Inferior parietal cortex (tissue), 1 donor: ENCODE measurements around the gene FAP.

ENCODE experiments used
- DNase-seq: peaks from one replicate; pipeline ENCODE4 v3.0.0-alpha.2; 2016; ENCODE audit errors: extremely low spot score

The FAP gene

DNA sequence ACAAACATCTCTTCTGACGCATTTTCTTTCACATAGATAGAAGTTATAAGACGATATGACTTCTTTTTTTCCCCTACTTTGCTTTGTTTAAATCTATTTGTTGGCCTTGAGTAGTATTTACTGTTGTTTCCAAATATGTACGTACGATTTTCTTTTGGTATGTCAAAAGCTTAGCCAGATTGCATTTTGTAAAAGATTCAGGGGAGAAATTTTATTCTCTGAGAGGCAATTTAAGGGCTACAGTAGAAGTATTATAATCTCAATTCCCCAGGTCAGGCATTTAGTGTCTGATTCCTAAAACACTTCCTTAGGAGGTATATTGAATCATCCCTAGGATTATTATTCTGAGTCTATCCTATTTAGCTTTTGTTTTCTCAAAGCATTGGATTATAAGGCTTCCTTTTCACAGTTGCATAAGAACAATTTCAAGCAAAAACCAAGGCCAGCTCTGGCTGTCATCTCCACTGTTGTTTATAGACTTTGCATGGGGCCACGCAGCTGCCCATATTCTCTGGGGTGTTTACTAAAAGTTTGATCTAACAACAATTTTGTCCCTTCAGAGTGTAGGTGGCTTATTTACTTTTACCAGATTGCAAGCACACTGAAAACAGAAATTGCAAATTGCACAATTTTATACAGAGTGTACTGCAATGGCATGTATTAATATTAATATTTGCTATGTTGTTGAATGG lies 57.6 kb downstream of the FAP start:
- no peak for DNase-seq

DNA sequence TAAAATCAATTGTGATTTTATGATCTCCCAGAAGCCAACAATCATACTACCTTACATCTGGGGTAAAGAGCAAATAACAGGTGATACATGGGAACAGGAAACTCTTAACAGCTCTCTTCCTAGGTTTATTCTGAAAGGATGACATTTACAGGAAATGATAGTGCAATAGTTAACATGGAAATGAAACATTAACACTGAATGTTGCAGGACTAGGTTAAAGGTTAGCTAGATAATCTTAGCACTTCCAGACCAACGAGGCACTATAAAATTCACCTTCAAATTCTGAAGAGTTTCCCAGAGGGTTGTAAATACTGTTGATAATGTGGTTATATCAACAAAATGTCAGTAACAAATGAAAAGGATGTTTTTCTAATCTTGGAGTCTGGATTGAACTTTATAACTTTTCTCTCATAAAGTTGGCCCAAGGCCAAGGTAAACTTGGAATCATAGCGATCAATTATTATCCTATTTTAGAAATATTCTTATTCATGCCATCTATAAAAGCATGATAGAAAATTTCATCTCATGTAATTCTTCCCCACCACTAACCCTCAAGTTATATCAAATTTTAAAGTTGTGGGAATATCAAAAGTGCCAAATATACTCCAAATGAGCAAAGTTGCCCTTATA lies 58.3 kb downstream of the FAP start:
- no peak for DNase-seq

DNA sequence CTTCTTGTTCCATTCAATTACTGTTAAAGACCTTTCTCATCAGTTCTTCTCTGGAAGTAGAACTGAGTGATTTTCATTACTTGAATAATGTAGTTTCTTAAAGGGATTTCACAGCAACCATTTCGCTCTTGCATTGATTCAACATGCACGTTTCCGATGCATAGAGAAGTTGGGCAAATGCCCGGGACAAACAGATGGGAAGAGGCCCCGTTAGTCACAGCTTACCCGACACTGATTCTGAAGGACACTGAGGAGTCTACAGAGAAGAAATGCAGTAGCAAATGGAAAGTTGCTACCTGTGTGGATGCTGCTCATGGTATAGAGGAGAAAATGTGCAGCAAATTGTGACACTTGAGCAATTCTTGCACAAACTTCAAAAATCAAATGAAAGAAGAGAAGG lies 58.9 kb downstream of the FAP start:
- DNase-seq, result peak; percentile 59

DNA sequence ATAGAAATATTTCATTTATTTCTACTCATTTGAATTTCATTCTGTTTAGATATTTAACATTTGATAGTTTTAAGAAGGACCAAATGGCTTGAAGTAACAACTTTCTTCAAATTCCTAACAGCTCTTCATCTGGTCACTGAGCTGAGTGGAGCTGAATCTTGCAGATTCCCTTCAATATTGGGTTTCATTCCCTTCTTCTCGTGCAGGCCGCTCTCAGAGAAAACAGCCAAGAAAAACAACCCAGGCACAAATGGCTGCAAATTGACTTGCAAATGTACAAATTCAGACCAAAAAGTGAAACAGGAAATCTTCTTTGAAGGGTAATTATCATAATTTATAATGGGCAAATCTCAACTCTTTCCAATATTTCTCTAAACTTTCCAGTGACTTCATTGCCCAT lies 60.9 kb downstream of the FAP start:
- DNase-seq, result no peak

DNA sequence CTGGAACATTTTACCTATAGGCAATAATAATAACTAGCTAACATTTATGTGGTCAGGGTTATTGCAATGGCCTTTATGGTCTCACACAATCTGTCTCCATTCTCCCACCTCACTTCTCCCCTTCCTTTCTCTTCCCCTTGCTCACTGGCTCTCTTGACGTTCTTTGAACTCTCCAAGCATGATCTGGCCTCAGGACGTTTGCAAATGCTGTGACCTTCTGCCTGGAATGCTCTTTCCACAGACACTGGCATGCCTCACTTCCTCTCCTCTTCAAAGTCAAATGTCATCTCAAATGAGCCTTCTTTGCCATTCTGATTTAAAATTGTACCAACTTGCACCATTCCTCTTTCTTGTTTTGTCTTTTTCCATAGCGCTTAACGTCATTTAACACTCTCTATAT lies 65.9 kb downstream of the FAP start:
- no peak for DNase-seq

DNA sequence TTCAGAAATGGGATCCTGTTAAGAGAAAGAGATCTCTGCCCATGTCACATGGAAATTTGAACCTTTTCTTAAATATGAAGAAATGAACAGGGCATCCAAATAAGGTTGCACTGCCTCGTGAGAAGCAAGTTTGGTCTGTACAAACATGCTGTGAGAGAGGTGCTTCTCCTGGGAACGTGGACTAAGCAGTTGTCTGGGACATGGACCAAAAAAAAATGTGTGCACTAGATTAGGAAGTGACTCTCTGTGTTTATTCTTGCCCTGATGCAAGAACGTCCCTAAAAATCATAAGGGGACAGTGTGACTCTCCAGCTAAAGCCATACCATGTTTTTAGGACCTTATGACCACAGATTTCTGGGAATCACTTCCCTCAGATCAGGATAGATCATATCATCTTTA lies 67.5 kb downstream of the FAP start:
- no peak for DNase-seq

DNA sequence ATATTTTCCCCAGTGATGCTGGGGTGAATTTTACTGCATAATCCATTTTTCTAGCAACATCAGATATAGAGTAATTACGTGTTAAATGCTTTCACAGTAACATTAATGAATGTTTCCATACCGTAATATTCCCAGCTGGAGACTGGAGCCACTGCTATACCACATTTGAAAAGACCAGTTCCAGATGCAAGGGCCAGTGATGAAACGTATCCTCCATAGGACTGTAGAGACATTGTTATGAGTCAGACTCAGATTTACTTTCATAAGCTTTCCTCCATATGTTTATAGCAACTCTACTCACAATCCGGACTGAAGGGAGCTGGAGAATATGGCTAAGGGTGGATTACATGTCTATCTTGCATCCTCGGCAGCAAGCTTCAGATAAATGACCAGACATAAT lies 68.5 kb downstream of the FAP start:
- no peak for DNase-seq

DNA sequence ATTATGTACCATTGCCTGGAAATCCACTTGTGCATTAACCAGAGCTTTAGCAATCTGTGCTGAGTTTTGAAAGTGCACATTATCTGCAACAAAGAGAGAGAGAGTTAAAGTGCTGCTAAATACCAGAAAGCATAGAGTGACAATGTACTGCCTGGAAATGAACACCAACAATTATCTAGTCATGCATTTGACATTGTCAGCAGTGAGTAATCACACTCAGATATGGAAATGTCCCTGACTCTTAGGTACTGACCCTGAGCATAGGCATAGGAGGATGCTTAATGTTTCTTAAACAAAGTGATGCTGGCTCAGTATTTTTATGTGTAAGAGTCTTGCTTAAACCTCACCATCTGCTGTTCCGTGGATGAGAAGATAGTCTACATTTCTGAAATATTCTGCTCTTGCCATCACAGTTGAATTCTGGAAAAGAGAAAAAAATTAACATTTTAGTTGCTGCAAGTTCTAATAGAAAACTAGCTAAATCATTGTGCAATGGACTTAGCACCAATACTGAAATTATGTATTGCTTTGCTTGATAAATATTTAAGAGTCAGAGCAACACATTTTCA lies 70.4 kb downstream of the FAP start:
- no peak for DNase-seq

DNA sequence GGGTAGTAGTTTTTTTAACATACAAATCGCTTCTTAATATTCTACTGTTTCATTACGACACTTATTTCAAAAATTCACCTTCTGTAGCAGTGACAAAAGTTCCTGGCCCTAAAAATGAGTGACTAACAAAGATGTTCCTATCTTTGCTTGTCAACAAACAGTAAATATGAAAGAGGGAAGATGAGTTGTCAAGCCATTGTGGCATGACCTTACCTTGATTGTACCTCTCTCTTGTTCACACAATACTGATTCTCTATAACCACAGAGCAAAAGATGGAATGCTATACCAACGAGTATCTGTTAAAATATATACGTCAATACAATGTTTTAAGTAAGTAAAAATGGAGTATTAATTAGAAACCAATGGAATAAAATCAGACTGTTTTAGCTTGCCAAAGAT lies 76.5 kb downstream of the FAP start:
- no peak for DNase-seq

DNA sequence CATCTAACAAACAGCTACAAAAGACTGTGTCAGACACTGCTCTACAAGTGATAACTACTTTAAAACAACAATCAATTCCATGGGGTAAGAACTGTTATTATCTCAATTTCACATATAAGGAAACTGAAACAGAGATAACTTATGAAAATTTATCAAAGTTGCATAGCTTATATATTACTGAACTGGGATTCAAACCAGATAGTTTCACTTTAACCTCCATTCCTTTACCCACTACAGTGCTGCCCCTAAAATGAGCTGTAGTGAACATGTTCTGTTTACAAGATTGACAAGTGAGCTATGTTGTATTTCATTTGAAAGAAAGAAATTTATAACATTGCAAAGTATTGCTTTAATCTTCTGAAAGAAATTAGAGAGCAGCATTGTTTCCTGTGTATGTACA lies 77.1 kb downstream of the FAP start:
- DNase-seq, result no peak

DNA sequence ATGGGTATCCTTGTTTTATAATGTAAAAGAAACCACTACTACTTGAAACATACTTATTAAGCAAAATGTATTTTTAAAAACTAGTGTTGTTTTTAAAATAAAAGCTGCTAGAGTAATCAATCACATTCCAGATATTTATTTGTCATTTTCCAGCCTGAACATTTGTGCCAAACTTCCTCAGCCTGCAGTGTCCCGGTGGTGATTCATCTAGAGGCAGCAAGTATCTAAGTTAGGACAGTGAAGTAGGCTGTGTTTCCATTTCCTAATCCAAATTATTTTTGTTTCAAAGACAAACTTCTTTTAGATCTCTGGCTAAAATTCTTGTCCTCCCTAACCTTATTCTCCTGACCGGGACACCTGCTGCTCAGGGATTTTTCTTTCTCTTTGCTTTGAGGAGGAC lies 78.4 kb downstream of the FAP start:
- no peak for DNase-seq

DNA sequence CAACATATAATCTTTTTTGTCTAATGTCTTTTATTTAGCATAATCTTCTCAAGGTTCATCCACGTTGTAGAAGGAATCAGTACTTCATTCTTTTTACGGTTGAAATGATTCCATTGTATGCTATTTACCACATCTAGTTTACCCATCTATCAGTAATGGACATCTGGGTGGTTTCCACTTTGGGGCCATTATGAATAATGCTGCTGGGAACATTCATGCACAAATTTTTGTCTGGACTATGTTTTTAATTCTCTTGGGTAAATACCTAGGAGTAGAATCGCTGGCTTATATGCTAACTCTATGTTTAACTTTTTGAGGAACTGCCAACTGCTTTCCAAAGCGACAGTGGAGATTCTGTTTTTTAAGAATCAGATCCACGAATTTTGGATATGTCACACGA lies 83.8 kb downstream of the FAP start:
- DNase-seq, result peak; percentile 40

DNA sequence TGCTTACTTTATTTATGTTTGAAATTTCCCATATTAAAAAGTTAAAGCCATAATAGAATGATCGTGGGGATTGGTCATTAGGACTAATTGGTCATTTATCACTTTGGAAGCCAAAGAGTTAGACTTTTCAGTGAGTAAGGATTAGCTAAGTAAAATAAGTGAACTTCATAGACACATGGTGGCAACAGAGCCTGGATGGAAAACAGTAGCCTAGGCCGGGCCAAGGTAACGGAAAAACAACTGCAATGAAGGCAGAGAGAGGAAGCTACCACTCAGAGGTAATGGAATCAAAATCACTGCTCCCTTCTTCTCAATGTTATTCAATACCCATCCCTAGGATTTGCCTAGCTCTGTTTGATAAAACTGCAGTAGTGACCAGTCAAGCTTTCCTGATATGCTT lies 87.1 kb downstream of the FAP start:
- DNase-seq, result no peak

DNA sequence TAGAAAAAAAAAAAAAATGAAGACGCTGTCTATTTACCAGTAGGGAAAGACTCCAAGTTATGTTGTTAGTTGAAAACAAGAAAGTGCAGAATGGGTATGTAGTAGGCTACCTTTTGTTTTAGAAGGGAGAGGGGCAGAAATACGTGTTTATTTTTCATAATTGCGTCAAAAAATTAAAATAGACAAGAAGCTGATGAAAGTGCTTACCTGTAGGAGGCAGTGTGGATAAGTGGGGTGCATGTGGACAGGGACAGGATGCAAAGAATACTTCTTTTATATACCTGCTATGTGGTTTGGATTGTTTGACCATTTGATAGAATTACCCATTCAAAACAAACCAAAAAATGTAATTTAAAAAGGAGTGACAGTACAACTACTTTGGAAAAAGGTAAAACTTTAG lies 88.2 kb downstream of the FAP start:
- no peak for DNase-seq

DNA sequence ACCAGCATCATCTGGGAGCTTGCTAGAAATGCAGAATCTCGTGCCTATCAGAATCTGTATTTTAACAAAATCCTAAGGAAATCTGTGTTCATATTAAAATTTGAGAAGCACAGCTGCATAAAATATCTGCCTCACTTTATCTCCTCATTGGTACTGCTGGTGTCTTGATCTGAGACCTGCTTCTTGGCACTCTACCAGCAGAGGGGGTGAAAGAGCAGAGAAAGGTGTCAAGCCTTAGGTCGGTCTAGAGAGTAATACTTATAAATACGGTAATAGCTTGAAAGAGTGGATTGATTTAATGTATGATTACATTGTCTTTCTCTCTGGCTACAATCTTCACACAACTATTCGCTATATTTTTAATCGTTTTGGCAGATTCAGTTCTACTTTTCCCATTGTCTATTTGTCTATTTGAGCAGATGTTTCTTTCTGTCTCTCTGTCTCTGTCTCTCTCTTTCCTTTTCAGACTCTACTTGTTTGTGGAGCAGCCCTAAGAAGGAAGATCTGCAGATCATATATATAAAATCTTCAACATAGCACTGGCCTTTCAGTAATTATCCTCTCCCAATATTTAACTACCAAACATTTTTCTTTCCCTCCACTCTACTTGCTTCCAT lies 89.5 kb downstream of the FAP start:
- DNase-seq, result no peak

DNA sequence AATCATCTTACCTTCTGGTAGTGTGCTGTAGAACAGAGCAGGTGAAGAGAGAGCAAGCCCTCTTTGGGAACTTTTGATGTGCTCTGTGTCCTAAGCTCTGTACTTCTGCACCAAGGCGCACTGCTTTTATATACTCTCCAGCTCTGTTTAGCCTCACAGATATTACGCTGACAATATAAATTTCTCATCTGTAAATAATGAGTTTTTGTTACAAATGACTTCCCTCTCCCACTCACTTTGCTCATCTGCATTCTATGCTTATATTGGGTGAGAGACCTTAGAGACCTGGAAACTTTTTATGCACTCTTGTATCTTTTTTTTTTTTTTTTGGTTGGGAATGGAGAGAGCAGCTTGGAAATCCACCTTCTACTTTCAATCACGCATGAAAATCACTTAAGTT lies 91.1 kb downstream of the FAP start, which contains the start of gene GCG:
GCG (minus strand) TSS at position 101 of the 400 bp plus-strand sequence. CDS start 3,069 bp downstream, outside the sequence.
- no peak for DNase-seq

DNA sequence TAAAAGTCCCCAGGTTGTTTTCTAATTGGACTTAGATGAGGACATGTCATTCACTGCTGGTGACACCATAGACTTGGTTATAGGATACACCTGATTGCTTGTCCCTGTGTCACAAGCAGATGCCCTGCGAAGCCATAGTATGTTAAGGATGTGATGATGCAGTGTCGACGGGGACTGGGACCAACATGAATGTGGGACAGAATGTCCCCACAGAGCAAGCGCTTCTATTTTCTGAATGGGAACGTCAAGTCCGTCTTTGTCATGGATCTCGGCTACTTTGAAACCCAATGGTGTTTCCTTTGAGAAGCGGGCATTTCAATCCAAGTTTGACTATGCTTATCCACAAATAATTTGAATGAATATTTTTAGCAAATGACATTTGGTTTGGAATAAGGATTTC lies 93.3 kb downstream of the FAP start:
- no peak for DNase-seq

DNA sequence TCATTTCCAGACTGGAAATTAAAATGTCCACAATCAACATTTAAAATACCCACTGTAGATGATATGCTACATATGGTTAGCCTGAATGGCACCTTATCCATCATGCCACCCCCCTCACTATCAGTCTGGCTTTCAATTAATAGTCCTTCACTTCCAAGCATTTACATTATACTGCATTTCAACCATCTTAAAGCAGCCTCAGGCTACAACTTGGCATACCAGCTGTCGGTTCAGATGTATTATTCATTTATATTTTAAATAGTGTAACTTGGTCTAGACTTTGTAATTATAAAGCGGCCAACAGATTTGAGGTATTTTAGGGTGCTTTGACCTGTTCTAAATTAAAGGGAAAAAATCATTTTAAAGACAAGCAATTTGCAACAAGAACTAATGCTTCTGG lies 93.8 kb downstream of the FAP start:
- no peak for DNase-seq

DNA sequence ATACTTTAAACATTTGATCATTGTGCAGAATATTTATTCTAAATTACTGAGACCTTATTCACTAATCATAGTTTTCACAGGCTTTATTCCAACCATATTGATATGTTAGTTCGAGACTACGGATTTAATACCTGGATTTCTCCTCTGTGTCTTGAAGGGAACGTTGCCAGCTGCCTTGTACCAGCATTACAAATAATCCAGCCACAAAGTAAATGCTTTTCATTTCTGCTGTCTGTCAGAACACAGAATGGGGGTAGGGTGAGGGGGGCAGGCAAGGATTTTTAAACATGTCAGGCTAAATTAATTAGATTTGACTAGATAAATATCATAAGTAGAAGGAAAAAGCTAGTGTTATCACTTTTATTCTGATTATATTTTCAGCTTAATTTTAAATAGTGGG lies 94.3 kb downstream of the FAP start:
- DNase-seq, result no peak

DNA sequence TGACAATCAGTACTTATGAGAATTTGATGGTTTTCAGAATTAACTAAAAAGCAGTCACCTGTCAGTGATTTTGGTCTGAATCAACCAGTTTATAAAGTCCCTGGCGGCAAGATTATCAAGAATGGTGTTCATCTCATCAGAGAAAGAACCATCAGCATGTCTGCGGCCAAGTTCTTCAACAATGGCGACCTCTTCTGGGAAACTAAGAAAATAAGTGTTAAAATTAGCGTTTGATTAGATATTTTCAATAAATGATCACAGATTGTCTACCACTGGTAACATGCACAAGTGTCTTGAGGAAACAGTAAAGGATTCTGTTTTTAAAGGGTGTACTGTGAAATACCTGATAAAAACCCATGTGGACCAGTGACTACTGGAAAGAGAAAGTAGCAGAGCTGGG lies 99.3 kb downstream of the FAP start:
- no peak for DNase-seq

DNA sequence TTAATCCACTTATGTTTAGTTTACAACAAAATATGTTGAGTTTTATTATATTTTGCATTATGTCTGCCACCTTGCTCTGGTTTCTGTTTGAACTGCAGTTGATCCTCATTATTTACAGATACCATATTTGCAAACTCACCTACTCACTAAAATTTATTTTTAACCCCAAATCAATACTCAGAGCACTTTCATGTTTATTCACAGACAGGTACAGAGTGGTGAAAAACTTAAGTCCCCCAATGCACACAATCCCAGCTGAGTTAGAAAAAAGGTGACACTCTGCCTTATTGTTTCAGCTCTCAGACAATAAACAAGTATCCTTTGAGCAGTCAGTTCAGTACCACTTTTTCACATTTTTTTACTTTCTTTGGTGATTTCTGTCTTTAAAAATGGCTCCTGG lies 104.9 kb downstream of the FAP start:
- no peak for DNase-seq

DNA sequence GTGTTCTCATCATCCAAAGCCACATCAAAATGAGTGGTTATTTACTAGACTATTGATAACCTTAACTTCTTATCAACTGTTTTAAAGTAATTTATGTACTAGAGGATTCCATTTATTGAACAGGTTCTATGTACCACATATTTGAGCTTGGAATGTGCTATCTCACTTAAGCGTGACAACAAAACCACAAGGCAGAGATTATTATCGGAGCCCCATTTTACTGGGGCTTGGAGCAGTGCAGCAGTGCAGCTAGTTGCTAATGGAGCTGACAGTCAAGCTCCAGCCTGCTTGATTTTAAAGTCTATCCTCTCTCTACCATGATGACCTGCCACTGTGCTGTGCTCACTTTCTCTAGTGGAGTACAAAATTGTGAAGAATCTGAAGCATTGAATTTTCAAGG lies 115.8 kb downstream of the FAP start:
- no peak for DNase-seq

DNA sequence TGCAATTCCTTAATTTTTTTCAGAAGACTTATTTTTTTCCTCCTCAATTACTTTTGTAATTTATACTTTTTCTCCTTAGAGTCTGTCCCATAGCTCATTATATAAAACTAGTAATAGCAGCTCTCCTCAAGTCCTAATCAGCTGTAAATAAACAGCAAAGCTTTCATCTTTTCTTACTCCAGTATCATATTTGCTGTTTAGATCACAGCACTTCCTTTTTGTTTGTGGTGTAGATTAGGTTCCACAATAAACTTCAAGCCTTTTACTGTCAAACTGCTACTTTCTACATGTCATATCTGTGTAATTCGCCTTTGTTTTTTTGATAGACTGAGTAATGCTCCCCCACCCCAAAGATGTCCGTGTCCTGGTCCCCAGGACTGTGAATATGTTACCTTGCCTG lies 116.7 kb downstream of the FAP start:
- DNase-seq, result no peak
